ENCODE measurements around the gene MMP14. TPM values are rescaled to one million over a fixed set of nuclear protein-coding genes. Genes with fewer than 3 reads are reported as not detected.

Gene MMP14
- total RNA-seq, 1 donor, result 188 TPM

GRCh38 chr14:22882529-22883172 lies 46.3 kb downstream of the MMP14 start:
- peak; percentile 37 for DNase-seq (ENCODE audit: low read depth)
- TF ChIP-seq CTCF (IDR thresholded peaks at IDR 0.05; ENCODE audit: insufficient read depth, low read depth, low read length), result no peak
- no peak overlapping the region for H3K4me3 ChIP-seq (ENCODE audit: low read depth, low read length)

- TF ChIP-seq CTCF (IDR thresholded peaks at IDR 0.05; ENCODE audit: insufficient read depth, low read depth, low read length), result no peak
- no peak within 1 kb of the TSS for H3K4me3 ChIP-seq (ENCODE audit: low read depth, low read length)
- no peak for DNase-seq (ENCODE audit: low read depth)
These were observed 47.0 kb downstream of the MMP14 start, which contains the start of gene REM2 for GRCh38 chr14:22883173-22883976. REM2 (plus strand) TSS chr14:22883222; CDS start chr14:22883288, 66 bp downstream.

GRCh38 chr14:22884076-22884737 lies 47.8 kb downstream of the MMP14 start:
- DNase-seq (ENCODE audit: low read depth), result no peak
- no peak for TF ChIP-seq CTCF (IDR thresholded peaks at IDR 0.05; ENCODE audit: insufficient read depth, low read depth, low read length)
- H3K4me3 ChIP-seq (ENCODE audit: low read depth, low read length), result no peak overlapping the region

- no peak for DNase-seq (ENCODE audit: low read depth)
- no peak for TF ChIP-seq CTCF (IDR thresholded peaks at IDR 0.05; ENCODE audit: insufficient read depth, low read depth, low read length)
These were observed 48.5 kb downstream of the MMP14 start for GRCh38 chr14:22884738-22885523.

GRCh38 chr14:22885975-22886374 lies 49.6 kb downstream of the MMP14 start:
- H3K4me3 ChIP-seq (ENCODE audit: low read depth, low read length), result peak overlapping the region; percentile 76
- DNase-seq (ENCODE audit: low read depth), result no peak
- TF ChIP-seq CTCF (IDR thresholded peaks at IDR 0.05; ENCODE audit: insufficient read depth, low read depth, low read length), result no peak

More at GRCh38 chr14:22884738-22885523, 48.5 kb downstream of the MMP14 start:
- no peak overlapping the region for H3K4me3 ChIP-seq (ENCODE audit: low read depth, low read length)
